ENCODE results near the gene MGLL. TPM values are rescaled to one million over a fixed set of nuclear protein-coding genes. Genes with fewer than 3 reads are reported as not detected.

MGLL gene
- total RNA-seq, 1 donor from 2014 or later: 61.0 TPM

- no peak for TF ChIP-seq CTCF (IDR thresholded peaks at IDR 0.05)
- H3K27ac Mint-ChIP-seq (ENCODE audit: unreplicated experiment): no peak overlapping the region
- no peaks in the 10 kb centered on the region for H3K9me3 Mint-ChIP-seq (ENCODE audit: low read depth)
- no peaks in the 10 kb centered on the region for H3K36me3 Mint-ChIP-seq (ENCODE audit: low read depth)
- H3K4me1 Mint-ChIP-seq (ENCODE audit: low read depth): peaks cover 22% of the 10 kb centered on the region
- H3K27me3 Mint-ChIP-seq (ENCODE audit: low read depth): no peaks in the 10 kb centered on the region
- no peak for DNase-seq (ENCODE audit: low spot score)
- H3K4me3 Mint-ChIP-seq (ENCODE audit: unreplicated experiment): no peak overlapping the region
Observed at GRCh38 chr3:127666676-127667075, 155.6 kb downstream of the MGLL start.

- peaks cover 26% of the 10 kb centered on the region for H3K4me1 Mint-ChIP-seq (ENCODE audit: low read depth)
- H3K4me3 Mint-ChIP-seq (ENCODE audit: unreplicated experiment): no peak overlapping the region
- H3K9me3 Mint-ChIP-seq (ENCODE audit: low read depth): no peaks in the 10 kb centered on the region
- DNase-seq (ENCODE audit: low spot score): no peak
- H3K27me3 Mint-ChIP-seq (ENCODE audit: low read depth): no peaks in the 10 kb centered on the region
- H3K27ac Mint-ChIP-seq (ENCODE audit: unreplicated experiment): no peak overlapping the region
- H3K36me3 Mint-ChIP-seq (ENCODE audit: low read depth): no peaks in the 10 kb centered on the region
- no peak for TF ChIP-seq CTCF (IDR thresholded peaks at IDR 0.05)
Observed at GRCh38 chr3:127665586-127665985, 156.7 kb downstream of the MGLL start.

GRCh38 chr3:127665165-127665564 lies 157.2 kb downstream of the MGLL start:
- H3K27me3 Mint-ChIP-seq (ENCODE audit: low read depth): no peaks in the 10 kb centered on the region
- no peak for DNase-seq (ENCODE audit: low spot score)
- no peak overlapping the region for H3K4me3 Mint-ChIP-seq (ENCODE audit: unreplicated experiment)
- no peak for TF ChIP-seq CTCF (IDR thresholded peaks at IDR 0.05)
- H3K4me1 Mint-ChIP-seq (ENCODE audit: low read depth): peaks cover 28% of the 10 kb centered on the region
- H3K36me3 Mint-ChIP-seq (ENCODE audit: low read depth): no peaks in the 10 kb centered on the region
- no peaks in the 10 kb centered on the region for H3K9me3 Mint-ChIP-seq (ENCODE audit: low read depth)
- no peak overlapping the region for H3K27ac Mint-ChIP-seq (ENCODE audit: unreplicated experiment)

- H3K4me1 Mint-ChIP-seq (ENCODE audit: low read depth): peaks cover 46% of the 10 kb centered on the region
- no peak overlapping the region for H3K4me3 Mint-ChIP-seq (ENCODE audit: unreplicated experiment)
- no peaks in the 10 kb centered on the region for H3K27me3 Mint-ChIP-seq (ENCODE audit: low read depth)
- TF ChIP-seq CTCF (IDR thresholded peaks at IDR 0.05): no peak
- peak overlapping the region; percentile 57 for H3K27ac Mint-ChIP-seq (ENCODE audit: unreplicated experiment)
- H3K36me3 Mint-ChIP-seq (ENCODE audit: low read depth): no peaks in the 10 kb centered on the region
- DNase-seq (ENCODE audit: low spot score): no peak
- no peaks in the 10 kb centered on the region for H3K9me3 Mint-ChIP-seq (ENCODE audit: low read depth)
Observed at GRCh38 chr3:127663151-127663550, 159.2 kb downstream of the MGLL start.

GRCh38 chr3:127662001-127662469 lies 160.3 kb downstream of the MGLL start:
- DNase-seq (ENCODE audit: low spot score): no peak
- H3K27me3 Mint-ChIP-seq (ENCODE audit: low read depth): no peaks in the 10 kb centered on the region

More at GRCh38 chr3:127662001-127662469, 160.3 kb downstream of the MGLL start:
- H3K4me3 Mint-ChIP-seq (ENCODE audit: unreplicated experiment): no peak overlapping the region
- H3K27ac Mint-ChIP-seq (ENCODE audit: unreplicated experiment): peak overlapping the region; percentile 24
- H3K4me1 Mint-ChIP-seq (ENCODE audit: low read depth): peaks cover 57% of the 10 kb centered on the region
- TF ChIP-seq CTCF (IDR thresholded peaks at IDR 0.05): no peak
- H3K9me3 Mint-ChIP-seq (ENCODE audit: low read depth): no peaks in the 10 kb centered on the region
- H3K36me3 Mint-ChIP-seq (ENCODE audit: low read depth): no peaks in the 10 kb centered on the region
